LNCAP (cell line): ENCODE measurements around the gene PLEKHO1.

ENCODE experiments used
- CTCF ChIP-seq: fragments of 450-650 bp; IDR thresholded peaks from 2 replicates; pipeline ENCODE4 v1.5.1; 2017; ENCODE audit warnings: mild to moderate bottlenecking

Gene PLEKHO1

GRCh38 chr1:150171801-150172200, 22.1 kb downstream of the PLEKHO1 start:
- no peak for TF ChIP-seq CTCF

- no peak for TF ChIP-seq CTCF
These were observed 23.4 kb downstream of the PLEKHO1 start for GRCh38 chr1:150173141-150173585.

GRCh38 chr1:150176593-150176992, 26.9 kb downstream of the PLEKHO1 start:
- TF ChIP-seq CTCF, result no peak

- TF ChIP-seq CTCF, result no peak
These were observed 28.8 kb downstream of the PLEKHO1 start for GRCh38 chr1:150178548-150178947.

GRCh38 chr1:150179867-150180266, 30.2 kb downstream of the PLEKHO1 start:
- no peak for TF ChIP-seq CTCF

- TF ChIP-seq CTCF, result no peak
These were observed 30.8 kb downstream of the PLEKHO1 start for GRCh38 chr1:150180474-150180873.

GRCh38 chr1:150182247-150182646, 32.5 kb downstream of the PLEKHO1 start:
- TF ChIP-seq CTCF, result no peak

- no peak for TF ChIP-seq CTCF
These were observed 33.3 kb downstream of the PLEKHO1 start for GRCh38 chr1:150183061-150183460.
